Muscle of leg (tissue), 11 donors: ENCODE data around the gene EPHA1. TPM values are rescaled to one million over a fixed set of nuclear protein-coding genes. Genes with fewer than 3 reads are reported as not detected.
A peak's percentile ranks its signal among the peaks of the same experiment; 100 is the strongest.

ENCODE experiments used
- DNase-seq: peaks from one replicate; pipeline ENCODE4 v3.0.0; 2013
- H3K27ac ChIP-seq: one replicate; pipeline ENCODE4 v1.5.1; 2013; ENCODE audit warnings: mild to moderate bottlenecking, low read length, control low read depth
- H3K27me3 ChIP-seq: one replicate; pipeline ENCODE4 v1.6.1; 2013; ENCODE audit warnings: low read length; ENCODE audit not compliant: control insufficient read depth, insufficient read depth
- H3K36me3 ChIP-seq: one replicate; pipeline ENCODE4 v1.6.1; 2013; ENCODE audit warnings: low read length; ENCODE audit not compliant: control insufficient read depth, insufficient read depth
- H3K4me1 ChIP-seq: one replicate; pipeline ENCODE4 v1.6.1; 2013; ENCODE audit warnings: low read length; ENCODE audit not compliant: control insufficient read depth, insufficient read depth
- H3K4me3 ChIP-seq: one replicate; pipeline ENCODE4 v1.5.1; 2013; ENCODE audit warnings: low read length, control low read depth
- H3K9me3 ChIP-seq: replicated peaks from 2 replicates; pipeline ENCODE4 v1.6.1; 2013; ENCODE audit warnings: low read depth, low read length; ENCODE audit not compliant: control insufficient read depth
- WGBS: methylation state at CpG from one replicate; pipeline ENCODE4 v1.1.5; 2013; ENCODE audit warnings: missing lambda C conversion rate; ENCODE audit not compliant: insufficient coverage; 5-methylcytosine and 5-hydroxymethylcytosine counted together
- polyA plus RNA-seq, 8 donors: library from polyadenylated mRNA; unstranded; fragments of 120-200 nt; gene quantifications; one replicate each; pipeline versions ENCODE4 v1.2.1 to v1.2.3, GENCODE V29; 2013; ENCODE audit warnings: inconsistent platforms in 1 of 8, low replicate concordance in 1 of 8; ENCODE audit not compliant: insufficient read length in 8 of 8, insufficient read depth in 1 of 8
- total RNA-seq: library from RNA; stranded (reverse); fragments of 120-200 nt; gene quantifications from one replicate; pipeline ENCODE4 v1.2.4, GENCODE V29; 2013

The EPHA1 gene
- total and polyA plus RNA-seq, 9 donors = 2.1 to 6.1 (median 4.4) TPM; not detected in 1

DNA sequence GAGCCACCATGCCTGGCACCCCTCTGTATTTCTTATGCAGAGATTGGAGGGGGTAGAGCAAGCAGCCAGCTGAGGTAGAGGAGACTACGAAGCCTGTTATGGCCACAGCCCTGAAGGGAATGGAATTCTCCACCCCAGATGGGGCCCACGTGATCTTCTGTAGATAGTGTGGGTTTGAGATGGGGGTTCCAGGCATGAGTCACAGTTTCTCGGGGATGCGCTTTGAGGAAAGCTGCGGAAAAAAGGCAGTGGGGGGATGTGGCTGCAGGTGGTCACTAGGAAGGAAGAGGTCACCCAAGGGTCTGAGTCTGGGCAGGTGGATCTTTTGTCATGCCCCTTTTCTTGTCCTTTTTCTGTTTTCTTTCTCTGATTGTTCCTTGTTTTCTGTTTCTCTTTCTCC lies 57.6 kb downstream of the EPHA1 start:
- H3K27me3 ChIP-seq = peaks cover 2% of the 10 kb centered on the region
- no peak for DNase-seq
- H3K36me3 ChIP-seq = no peaks in the 10 kb centered on the region
- no peaks in the 10 kb centered on the region for H3K4me1 ChIP-seq
- H3K9me3 ChIP-seq = no peaks in the 10 kb centered on the region
- no peak overlapping the region for H3K27ac ChIP-seq
- 33% methylated on average over 4 of the region's 5 CpGs for WGBS
- H3K4me3 ChIP-seq = no peak overlapping the region

DNA sequence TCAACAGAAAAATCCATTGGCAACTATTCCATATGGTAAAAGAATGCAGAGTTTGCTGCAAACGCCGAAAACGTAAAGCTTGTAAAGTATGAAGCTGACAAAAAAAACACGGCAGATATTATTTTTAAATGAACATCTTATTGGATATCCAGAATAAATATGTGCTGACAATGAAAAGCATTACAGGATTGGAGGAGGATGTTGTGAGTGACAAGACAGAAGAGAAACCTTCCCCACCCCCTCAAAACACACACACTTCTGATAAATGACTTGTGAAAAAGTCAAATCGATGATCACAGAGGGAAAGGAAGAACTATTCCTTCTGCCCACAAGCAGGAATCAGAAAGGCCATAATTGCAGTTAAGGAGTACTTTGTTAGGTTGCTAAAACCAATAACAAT lies 60.7 kb downstream of the EPHA1 start:
- H3K27me3 ChIP-seq = peaks cover 7% of the 10 kb centered on the region
- WGBS = no CpG with 5 or more reads among the region's 5 CpGs
- no peak overlapping the region for H3K27ac ChIP-seq
- H3K4me3 ChIP-seq = no peak overlapping the region
- no peaks in the 10 kb centered on the region for H3K9me3 ChIP-seq
- no peak for DNase-seq
- H3K36me3 ChIP-seq = no peaks in the 10 kb centered on the region
- H3K4me1 ChIP-seq = no peaks in the 10 kb centered on the region

GRCh38 chr7:143346018-143346417 lies 62.6 kb downstream of the EPHA1 start:
- H3K9me3 ChIP-seq = no peaks in the 10 kb centered on the region
- H3K4me3 ChIP-seq = no peak overlapping the region
- no peak overlapping the region for H3K27ac ChIP-seq
- H3K36me3 ChIP-seq = no peaks in the 10 kb centered on the region
- H3K4me1 ChIP-seq = no peaks in the 10 kb centered on the region
- peaks cover 7% of the 10 kb centered on the region for H3K27me3 ChIP-seq
- WGBS = 100% methylated on average over 1 of the region's 4 CpGs
- DNase-seq = no peak

- 3% methylated on average over 35 of the region's 35 CpGs for WGBS
- Histone ChIP-seq H3K27ac (no peak overlapping the region), H3K36me3 (no peaks in the 10 kb centered on the region), H3K27me3 (peaks cover 7% of the 10 kb centered on the region), H3K4me3 (no peak overlapping the region), H3K9me3 (no peaks in the 10 kb centered on the region), H3K4me1 (no peaks in the 10 kb centered on the region)
- DNase-seq = peak; percentile 55
Observed at GRCh38 chr7:143345428-143345900, 63.2 kb downstream of the EPHA1 start.

- H3K4me1 ChIP-seq = no peaks in the 10 kb centered on the region
- no peaks in the 10 kb centered on the region for H3K9me3 ChIP-seq
- H3K27me3 ChIP-seq = peaks cover 12% of the 10 kb centered on the region
- WGBS = 40% methylated on average over 2 of the region's 3 CpGs
- no peak for DNase-seq
- H3K4me3 ChIP-seq = no peak overlapping the region
- no peaks in the 10 kb centered on the region for H3K36me3 ChIP-seq
- H3K27ac ChIP-seq = no peak overlapping the region
Observed at GRCh38 chr7:143343596-143343995, 65.1 kb downstream of the EPHA1 start.

- no peaks in the 10 kb centered on the region for H3K4me1 ChIP-seq
- H3K27me3 ChIP-seq = peaks cover 12% of the 10 kb centered on the region
- no peak for DNase-seq
- WGBS = 90% methylated on average over 7 of the region's 8 CpGs
- no peaks in the 10 kb centered on the region for H3K9me3 ChIP-seq
- H3K36me3 ChIP-seq = no peaks in the 10 kb centered on the region
- H3K4me3 ChIP-seq = no peak overlapping the region
- no peak overlapping the region for H3K27ac ChIP-seq
Observed at GRCh38 chr7:143341842-143342241, 66.8 kb downstream of the EPHA1 start.

Other genes starting within 250 kb of the EPHA1 start
- not detected for gene TAS2R39, start 225.4 kb downstream of the EPHA1 start, total RNA-seq
- under 1 TPM in 1 of 8 donors, not detected in 7; 0.32 TPM for gene TAS2R39, start 225.4 kb downstream of the EPHA1 start, polyA plus RNA-seq
- not detected for gene TAS2R40, start 186.8 kb downstream of the EPHA1 start, total RNA-seq
- not detected for gene TAS2R40, start 186.8 kb downstream of the EPHA1 start, polyA plus RNA-seq
- gene GSTK1, start 145.4 kb downstream of the EPHA1 start, total RNA-seq = 80.2 TPM
- 10 to 100 TPM; 77.2 to 98.4 (median 84.7) TPM for gene GSTK1, start 145.4 kb downstream of the EPHA1 start, polyA plus RNA-seq
- 0.40 TPM for gene TMEM139, start 123.9 kb downstream of the EPHA1 start, total RNA-seq
- gene TMEM139, start 123.9 kb downstream of the EPHA1 start, polyA plus RNA-seq = 1 to 10 TPM in 4 of 8 donors, under 1 TPM in 4; 0.67 to 3.9 (median 1.0) TPM
- 12.1 TPM for gene CASP2, start 120.5 kb downstream of the EPHA1 start, total RNA-seq
- 10 to 100 TPM; 18.8 to 29.1 (median 21.3) TPM for gene CASP2, start 120.5 kb downstream of the EPHA1 start, polyA plus RNA-seq
- 1.1 TPM for gene CLCN1, start 92.7 kb downstream of the EPHA1 start, total RNA-seq
- gene CLCN1, start 92.7 kb downstream of the EPHA1 start, polyA plus RNA-seq = 1 to 10 TPM in 5 of 8 donors, under 1 TPM in 3; 0.27 to 3.1 (median 1.2) TPM
- 1.4 TPM for gene FAM131B, start 46.1 kb downstream of the EPHA1 start, total RNA-seq
- gene FAM131B, start 46.1 kb downstream of the EPHA1 start, polyA plus RNA-seq = 1 to 10 TPM; 1.5 to 2.6 (median 2.0) TPM
- 41.4 TPM for gene ZYX, start 27.5 kb downstream of the EPHA1 start, total RNA-seq
- 100 to 1,000 TPM; 181 to 290 (median 223) TPM for gene ZYX, start 27.5 kb downstream of the EPHA1 start, polyA plus RNA-seq
- gene TAS2R60, start 34.6 kb upstream of the EPHA1 start, total RNA-seq = not detected
- not detected for gene TAS2R60, start 34.6 kb upstream of the EPHA1 start, polyA plus RNA-seq
- gene TAS2R41, start 69.0 kb upstream of the EPHA1 start, total RNA-seq = not detected
- not detected for gene TAS2R41, start 69.0 kb upstream of the EPHA1 start, polyA plus RNA-seq
- gene CTAGE15, start 162.9 kb upstream of the EPHA1 start, total RNA-seq = 0.13 TPM
- gene CTAGE15, start 162.9 kb upstream of the EPHA1 start, polyA plus RNA-seq = under 1 TPM in 5 of 8 donors, not detected in 3; 0.11 to 0.90 (median 0.36) TPM
- 9.4 TPM for gene TCAF2, start 212.1 kb upstream of the EPHA1 start, total RNA-seq
- gene TCAF2, start 212.1 kb upstream of the EPHA1 start, polyA plus RNA-seq = 10 to 100 TPM in 5 of 8 donors, 1 to 10 TPM in 3; 6.8 to 14.0 (median 11.5) TPM